Stimulated activated CD4-positive, alpha-beta T cell treated with anti-CD3 and anti-CD28 coated beads, Interleukin-12 subunit alpha, Interleukin-12 subunit beta, amount 100 ng/mL, for 48 hours (primary cell): ENCODE results near the gene GPC3.
"Not testable (repeated sequence)": the region's sequence is repeated elsewhere in the genome, so short reads cannot be mapped to it uniquely, and the experiment has no call there.

Experiments used
- DNase-seq, 3 donors: peaks; one replicate each; pipeline ENCODE4 v3.0.0-alpha.2; 2020; ENCODE audit warnings: low read depth in 2 of 3, low spot score in 1 of 3

The GPC3 gene

DNA sequence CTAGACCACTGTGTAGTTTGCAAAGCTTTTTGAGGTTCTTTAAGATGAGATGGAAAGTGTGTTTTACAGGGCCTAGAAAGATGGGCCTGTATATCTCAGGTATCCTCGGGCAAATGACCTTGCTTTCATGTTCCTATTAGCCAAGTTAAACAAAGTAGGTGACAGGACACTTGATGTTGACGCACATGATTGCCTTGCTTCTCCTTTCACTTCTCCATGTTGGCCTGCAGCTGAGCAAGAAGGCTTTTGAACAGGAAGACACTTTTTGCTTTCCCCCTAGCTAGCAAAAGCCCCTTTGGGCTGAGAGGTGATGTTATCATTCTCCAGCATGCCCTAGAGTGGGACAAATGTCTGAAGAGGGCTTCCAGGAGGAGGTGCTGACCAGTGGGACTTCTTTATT is 202.1 kb downstream of the GPC3 start:
- no peak for DNase-seq

DNA sequence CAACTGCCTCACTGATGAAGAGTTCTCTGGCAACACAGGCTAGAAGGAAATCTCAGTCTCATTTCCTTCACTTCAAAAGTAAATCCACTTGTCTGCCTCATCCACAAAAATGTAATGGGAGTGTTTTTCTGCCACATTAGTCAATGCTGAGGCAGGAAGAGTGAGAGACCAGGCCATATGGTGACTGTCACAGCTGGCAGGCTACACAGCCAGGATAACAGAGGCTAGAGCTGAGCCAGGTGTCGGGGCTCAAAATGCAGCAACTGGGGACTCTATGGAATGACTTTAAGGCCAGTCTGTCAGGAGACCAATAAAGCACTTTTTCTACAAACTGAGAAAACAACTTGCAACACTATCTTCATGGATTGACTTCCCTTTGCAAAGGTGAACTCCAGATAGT is 204.2 kb downstream of the GPC3 start:
- DNase-seq: no peak

DNA sequence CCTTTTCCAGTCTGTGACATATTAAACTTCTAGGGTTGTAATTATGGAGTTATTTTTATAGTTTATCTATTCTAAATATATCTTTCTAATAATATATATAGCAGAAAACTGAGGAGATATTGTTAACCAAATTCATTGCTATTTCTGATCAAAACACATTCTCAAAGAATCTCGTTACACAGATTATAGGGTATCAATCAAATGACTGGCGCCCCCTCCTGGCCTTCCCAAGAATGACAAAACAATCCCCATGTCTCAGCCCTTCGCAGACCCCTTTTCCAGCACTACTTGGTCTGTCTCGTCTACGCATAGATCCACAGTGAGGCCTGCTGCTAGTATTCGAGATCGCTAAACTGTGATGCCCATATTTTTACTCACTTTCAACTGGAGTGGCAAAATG is 209.3 kb downstream of the GPC3 start:
- DNase-seq: peak in 2 of 3 donors; percentile 8 to 40

DNA sequence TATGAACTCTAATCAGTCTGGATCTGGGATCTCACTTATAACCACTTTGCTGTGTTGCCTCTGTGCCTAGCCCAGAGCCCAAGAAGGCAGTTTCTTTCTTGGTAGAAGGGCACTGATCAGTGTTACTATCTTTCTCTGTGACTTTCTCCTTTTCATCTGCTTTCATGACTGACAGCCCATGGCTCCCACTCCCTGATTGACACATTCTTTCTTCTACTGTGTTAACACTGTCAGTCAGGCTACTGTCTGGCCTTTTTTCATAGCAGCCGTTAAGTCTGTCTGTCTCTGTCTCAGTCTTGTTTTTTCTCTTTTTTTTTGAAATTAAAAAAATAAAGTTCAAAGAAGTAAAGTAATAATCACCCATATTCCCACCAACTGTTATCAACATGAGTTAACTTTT is 210.6 kb downstream of the GPC3 start:
- DNase-seq: no peak

DNA sequence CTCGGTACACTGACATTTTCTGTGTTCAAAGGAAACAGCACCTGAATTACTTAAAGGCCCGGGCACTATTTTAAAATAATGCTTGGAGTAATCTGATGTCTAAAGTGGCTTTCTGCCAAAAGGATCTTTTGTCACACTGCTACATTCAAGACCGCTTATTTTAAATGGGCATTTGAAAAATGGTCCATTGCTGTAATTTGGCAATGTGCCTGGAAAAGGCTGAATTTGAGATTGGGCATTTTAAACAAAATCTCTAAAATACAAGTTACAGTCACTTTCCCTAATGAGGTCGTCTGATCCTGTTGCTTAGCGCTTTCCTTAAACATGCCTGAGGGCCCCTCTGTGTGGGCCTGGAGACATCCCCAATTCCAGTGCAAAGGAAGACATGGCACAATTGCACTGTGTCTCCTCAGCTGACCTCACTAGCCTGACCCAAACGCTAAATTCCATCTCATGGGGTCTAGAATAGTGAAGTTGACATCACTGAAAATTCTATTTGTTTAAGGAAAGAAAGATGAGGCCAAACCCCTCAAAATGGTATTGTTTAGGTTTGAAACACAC is 214.2 kb downstream of the GPC3 start:
- no peak for DNase-seq

DNA sequence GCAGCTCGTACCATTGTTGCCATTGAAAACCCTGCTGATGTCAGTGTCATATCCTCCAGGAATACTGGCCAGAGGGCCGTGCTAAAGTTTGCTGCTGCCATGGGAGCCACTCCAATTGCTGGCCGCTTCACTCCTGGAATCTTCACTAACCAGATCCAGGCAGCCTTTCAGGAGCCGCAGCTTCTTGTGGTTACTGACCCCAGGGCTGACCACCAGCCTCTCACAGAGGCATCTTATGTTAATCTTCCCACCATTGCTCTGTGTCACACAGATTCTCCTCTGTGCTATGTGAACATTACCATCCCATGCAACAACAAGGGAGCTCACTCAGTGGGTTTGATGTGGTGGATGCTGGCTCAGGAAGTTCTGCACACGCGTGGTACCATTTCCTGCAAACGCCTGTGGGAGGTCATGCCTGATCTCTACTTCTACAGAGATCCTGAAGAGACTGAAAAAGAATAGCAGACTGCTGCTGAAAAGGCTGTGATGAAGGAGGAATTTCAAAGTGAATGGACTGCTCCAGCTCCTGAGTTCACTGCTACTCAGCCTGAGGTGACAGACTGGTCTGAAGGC is 222.3 kb downstream of the GPC3 start:
- not testable (repeated sequence) for DNase-seq

DNA sequence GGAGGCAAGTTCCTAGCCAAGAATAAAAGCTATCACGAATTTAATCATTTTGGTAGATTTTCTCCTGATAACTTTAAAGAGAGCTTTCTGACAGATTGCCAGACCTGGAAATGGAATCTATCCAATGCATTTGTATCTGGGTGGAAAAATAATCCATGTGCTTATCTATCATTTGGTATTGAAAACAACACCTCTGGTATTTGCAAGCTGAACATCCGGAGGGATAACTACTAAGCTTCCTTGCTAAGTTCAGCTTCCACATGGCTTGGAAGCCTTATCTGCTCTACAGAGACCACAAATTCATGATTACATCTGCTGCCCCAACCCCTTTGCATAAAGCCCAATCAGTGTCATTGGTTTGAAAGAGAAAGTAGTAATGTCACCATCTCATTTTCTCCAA is 230.7 kb downstream of the GPC3 start:
- DNase-seq: no peak

DNA sequence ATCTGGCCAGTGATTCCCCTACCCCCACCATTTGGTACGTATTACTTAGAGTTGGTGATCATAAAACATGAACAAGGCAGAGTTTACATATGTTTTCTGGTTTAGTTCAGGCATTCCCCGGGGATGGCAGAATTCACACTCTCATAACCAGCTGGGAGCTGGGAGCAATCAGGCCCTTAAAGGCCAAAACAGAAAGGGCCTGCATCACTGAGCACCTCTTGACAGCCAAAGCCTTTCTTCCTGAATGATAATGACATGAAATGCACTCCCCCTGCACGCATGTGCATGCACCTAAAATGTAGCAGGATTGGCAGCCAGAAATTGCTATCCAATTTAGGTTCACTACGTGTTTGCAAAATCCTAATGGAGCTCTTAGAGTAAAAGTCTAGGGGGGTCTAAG is 235.4 kb downstream of the GPC3 start:
- no peak for DNase-seq

DNA sequence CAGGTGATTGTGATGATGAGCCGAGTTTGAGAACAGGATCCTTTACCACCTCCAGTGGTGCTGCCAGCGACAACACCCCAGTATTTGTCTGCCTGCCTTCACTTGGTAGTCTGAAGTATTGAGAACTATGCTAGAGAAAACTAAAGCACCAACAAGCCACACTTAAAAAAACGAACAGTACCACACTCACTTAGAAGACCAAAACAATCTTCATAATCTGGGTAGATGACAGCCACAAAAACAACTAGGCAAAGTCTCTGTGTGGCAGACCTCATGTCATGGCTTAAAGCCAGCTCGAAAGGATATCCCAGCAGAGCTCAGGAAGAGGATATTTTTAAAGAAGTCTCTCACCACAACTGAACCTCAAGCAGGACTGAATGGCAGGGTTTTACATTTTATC is 236.0 kb downstream of the GPC3 start:
- no peak for DNase-seq

DNA sequence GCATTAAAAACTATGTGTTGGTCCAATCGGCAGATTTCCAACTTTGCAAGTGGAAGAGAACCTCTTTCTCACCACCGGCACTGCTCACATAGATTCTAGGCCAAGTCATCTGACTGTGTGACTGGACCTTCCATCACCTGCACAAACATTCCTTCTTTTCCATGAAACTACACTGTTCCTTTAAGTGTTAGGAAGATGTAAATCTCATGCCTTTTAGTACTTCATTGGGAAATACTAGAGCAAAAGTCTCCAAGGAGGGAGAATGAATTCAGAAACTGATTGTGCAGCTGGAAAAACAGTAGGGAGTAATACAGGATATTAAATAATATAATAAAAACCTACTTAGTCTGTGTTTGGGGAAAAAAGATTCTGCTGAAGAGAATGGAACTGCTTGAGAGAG is 238.2 kb downstream of the GPC3 start:
- no peak for DNase-seq

DNA sequence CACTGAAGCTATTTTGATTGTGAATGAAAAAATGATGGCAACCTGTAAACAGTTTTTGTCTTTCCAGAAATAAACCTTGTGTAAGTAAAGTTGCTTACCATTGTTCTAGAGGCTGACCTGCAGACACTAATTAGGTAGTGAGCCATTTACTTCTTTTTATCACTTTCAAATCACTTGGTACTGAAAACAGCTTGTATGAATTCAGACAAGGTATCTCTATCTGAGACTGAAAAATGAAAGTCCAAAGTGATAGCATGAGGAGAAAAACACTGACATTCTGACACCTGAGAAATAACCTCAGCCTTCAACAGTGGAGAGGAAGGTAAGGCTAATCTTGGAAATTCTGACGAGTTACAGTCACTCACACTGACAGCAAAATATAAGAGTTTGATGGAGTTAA is 238.8 kb downstream of the GPC3 start:
- no peak for DNase-seq

DNA sequence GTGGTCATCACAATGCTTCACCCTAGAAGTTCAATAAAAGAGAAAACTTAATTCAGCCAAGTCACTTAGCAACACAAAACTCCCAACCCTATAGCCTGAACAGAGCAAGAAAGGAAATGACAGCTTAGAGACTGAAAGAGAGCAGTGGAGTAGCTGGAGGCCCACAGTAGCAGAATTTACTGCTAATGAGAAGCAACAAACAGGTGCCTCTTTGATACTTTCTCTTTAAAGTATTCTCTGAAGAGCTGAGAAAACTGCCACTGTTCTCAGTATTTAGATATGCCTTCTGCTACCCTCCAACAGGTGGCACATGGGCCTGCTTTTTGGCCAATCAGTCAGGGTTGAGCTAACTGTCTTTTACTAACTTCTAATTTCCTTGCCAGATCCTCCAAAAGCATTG is 240.0 kb downstream of the GPC3 start:
- no peak for DNase-seq

DNA sequence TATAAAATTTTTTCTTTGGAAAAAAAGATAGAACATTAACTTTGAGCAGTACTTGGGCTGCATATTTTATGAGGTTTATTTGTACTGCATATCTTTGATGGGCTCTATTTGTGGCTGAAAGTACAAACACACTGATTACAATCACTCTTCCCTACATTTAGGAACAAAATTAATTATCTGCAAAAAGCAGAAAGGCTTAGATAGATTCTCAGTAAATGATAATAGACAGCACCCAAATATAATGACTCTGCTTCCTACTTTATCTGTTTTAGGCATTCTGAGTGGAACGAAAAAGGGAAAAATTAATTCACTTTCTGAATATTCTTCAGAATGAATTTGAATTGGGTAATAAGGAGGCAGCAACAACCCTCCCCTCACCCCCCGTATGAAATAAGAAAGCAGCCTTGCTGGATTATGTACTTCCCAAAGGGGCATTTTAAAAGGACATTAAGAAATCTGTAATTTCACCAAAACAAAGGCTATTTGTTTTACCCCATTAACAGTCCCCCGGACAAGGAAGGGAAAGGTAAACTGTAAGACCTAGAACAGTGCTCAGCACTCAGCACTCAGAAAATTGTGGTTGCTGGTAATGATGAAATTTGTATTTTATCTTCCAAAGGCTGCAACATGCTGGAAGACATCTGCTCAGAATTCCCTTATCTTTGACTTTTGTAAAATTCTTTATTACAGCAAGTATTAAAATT is 242.6 kb downstream of the GPC3 start:
- DNase-seq: no peak

DNA sequence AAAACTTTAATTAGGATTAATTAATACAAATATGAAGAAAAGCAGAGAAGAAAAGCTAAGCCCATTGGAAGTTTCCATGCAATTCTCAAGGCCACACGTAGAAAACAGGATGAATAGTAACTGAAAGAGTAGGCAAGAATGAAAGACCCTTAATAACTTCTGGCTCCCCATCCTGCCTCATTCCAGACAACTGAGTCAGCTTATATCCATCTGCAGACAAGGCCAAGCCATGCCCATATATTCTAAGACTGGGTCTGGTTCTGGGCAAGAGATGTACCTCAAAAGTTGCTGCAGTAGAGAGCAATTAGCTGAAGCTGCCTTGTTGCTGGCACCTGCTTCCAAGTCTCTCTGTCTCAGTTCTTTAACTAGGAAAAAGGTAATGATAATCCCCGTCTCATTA is 244.1 kb downstream of the GPC3 start:
- DNase-seq: no peak

DNA sequence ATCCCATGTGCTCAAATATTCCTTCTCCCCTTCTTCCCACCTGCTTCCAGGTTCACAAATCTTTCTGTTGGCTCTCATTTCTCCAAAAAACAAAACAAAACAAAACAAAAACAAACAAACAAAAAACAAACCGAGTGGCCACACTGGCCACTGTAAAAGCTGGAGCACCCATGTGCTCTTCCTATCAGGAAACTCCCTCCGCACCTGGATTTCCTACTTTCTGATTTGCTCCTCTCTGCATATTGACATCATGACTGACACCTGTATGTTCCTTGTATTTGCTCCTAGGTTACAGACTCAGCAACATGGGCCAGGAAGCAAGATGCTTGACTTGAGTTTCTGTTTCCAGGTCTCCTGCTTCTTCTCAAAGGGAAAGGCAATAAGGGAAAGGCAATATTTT is 258.8 kb downstream of the GPC3 start:
- DNase-seq: no peak

DNA sequence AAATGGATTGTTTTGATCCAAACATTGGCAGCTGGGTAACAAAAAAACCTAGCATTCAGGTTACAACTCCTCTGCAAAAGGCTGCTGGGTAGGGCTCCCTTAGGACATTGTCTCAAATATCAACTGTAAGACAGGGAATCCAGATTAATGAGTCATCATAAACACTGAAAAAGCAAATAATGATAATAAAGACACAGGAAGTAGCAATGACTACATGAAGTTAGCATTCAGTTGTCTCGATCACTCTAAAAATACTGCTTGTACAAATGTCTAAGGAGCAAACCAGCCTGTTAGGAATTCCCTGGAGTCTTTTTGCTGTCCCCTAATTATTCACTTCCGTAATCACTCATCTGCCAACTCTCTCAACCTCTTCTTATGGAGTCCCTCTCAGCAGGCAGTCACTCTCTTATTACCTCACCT is 259.2 kb downstream of the GPC3 start:
- no peak for DNase-seq

DNA sequence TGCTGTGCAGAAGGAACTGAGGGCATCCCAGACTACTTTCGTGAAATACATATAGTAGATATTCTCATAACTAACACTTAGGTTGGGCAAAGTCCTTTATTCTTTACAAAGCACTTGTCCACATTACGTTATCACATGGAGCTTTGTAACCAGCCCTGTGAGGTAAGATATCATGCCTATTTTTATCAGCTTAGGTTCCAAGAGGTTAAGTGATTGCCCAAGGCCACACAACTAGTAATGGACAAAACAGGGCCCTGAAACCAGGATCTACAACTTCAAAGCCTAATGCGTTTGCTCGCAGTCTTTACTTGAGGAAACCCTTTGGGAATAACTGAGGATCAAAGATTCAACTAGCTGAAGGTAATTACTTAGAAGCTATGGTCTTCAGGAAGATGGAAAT is 261.5 kb downstream of the GPC3 start:
- DNase-seq: no peak

DNA sequence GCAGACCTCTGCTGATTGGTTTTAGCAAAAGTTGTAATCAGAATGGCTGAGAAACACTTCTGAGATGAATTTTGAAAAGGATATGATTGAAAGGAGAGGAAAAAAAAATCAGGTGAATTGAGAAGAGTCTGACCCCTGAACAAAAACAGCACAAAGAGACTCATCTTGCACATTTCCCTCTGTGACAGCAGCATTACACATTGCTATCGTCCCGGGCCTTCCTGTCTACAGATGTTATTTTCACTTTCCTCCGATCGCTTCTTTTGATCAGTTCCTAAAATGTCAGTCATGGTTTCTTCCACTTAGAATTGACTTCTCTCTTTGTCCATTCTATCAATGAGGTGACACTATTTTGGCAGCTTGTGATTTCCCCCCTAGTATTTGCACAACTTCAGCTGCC is 262.6 kb downstream of the GPC3 start:
- DNase-seq: no peak

DNA sequence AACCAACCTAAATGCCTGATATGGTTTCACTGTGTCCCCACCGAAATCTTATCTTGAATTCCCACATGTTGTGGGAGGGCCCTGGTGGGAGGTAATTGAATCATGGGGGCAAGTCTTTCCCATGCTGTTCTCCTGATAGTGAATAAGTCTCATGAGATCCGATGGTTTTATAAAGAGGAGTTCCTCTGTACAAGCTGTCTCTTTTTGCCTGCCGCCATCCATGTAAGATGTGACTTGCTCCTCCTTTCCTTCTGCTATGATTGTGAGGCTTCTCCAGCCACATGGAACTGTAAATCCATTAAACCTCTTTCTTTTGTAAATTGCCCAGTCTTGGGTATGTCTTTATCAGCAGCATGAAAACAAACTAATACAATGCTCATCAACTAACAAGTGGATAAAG is 265.1 kb downstream of the GPC3 start:
- DNase-seq: not testable (repeated sequence)

DNA sequence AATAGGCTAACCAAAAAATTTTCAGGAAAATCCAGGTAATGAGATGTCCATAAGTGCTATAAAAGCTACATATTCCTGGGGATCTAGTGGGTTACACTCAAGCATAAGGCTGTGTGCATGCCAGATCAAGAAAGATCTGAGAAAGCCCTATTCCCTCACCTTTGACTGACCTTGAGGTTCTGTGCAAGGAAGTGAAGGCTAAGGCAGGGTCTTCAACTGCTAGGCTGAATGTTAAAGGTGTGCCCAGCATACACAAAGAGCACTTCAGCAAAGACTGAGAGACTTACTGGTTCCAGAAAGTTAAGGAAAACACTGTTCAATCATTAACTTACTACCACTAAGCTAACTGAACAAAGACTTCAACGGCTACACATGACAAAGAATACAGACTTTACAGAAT is 269.7 kb downstream of the GPC3 start:
- no peak for DNase-seq

DNA sequence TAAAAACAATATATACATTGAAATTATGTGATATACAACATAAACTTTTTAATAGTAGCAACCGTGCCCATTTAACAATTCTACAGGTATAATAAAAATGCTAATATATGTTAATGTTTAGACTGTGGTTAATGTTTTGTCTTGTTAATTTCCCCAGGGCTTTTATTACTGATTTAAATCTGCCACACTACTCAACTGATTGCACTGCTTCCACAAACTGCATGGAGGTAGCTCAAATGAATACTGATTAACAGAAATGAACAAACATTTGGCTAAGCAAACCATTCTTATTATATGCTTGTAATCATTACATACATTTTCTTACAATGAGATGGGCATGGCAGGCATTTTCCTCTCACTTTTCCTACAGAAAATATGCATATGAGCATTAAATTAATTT is 275.9 kb downstream of the GPC3 start:
- no peak for DNase-seq

DNA sequence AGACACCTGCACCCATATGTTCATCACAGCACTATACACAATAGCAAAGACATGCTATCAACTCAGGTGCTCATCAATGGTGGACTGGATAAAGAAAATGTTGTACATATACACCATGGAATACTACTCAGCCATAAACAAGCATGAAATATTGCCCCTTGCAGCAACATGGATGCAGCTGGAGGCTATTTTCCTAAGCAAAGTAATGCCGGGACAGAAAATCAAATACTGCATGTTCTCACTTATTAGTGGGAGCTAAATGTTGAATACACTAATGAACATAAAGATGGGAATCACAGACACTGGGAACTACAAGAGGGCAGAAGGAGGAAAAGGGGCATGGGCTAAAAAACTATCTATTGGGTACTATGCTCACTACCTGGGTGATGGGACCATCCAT is 278.5 kb downstream of the GPC3 start:
- no peak for DNase-seq

DNA sequence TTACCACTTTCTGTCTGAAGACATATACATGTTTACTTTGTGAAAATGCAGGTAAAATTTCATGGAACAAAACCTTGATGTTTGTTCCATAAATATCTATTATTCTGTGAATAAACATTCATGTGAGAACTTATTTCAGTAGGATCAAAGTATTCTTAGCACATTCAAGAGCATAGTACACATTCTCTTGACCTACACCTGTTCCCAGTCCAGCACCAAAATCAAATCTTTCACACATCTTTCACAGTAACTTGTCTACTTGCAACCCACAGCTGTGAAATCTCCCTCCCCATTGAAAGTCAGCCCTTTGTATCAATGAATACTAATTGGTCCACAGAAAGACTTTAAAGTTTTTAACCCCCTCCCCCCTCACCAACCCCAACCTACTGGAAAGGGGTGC is 283.2 kb downstream of the GPC3 start:
- no peak for DNase-seq
